ENCODE data around the gene ANAPC4.

ANAPC4 gene

GRCh38 chr4:25345744-25346143 lies 31.3 kb upstream of the ANAPC4 start:
- no peak overlapping the region for H2BK120ac ChIP-seq (ENCODE audit: low read depth, low read length)

GRCh38 chr4:25346913-25347312 lies 30.1 kb upstream of the ANAPC4 start:
- no CpG with 5 or more reads among the region's 3 CpGs for WGBS (ENCODE audit: extremely low coverage, insufficient coverage, low lambda C conversion rate)

More at GRCh38 chr4:25345744-25346143, 31.3 kb upstream of the ANAPC4 start:
- no peaks in the 10 kb centered on the region for H3K79me1 ChIP-seq (ENCODE audit: low read length)
- no peak overlapping the region for H2BK5ac ChIP-seq (ENCODE audit: low read length)
- WGBS (ENCODE audit: extremely low coverage, insufficient coverage, low lambda C conversion rate) = no CpG with 5 or more reads among the region's 5 CpGs
- no peak overlapping the region for H4K5ac ChIP-seq (ENCODE audit: low read length)
- H3K9ac ChIP-seq (ENCODE audit: low read length) = no peak overlapping the region
- DNase-seq = no peak
- no peak overlapping the region for H3K56ac ChIP-seq (ENCODE audit: low read length)
- H3K27me3 ChIP-seq (ENCODE audit: insufficient read depth, low read length, poor library complexity) = no peaks in the 10 kb centered on the region
- H3K36me3 ChIP-seq (ENCODE audit: control insufficient read depth, insufficient read depth, low read length) = no peaks in the 10 kb centered on the region
- H3K4me1 ChIP-seq (ENCODE audit: control insufficient read depth, low read depth, low read length) = no peaks in the 10 kb centered on the region
- H3K4ac ChIP-seq (ENCODE audit: low read depth, low read length) = no peak overlapping the region
- no peak overlapping the region for H2AK5ac ChIP-seq (ENCODE audit: low read length)
- no peak overlapping the region for H3K23ac ChIP-seq (ENCODE audit: low read length)
- H3K4me3 ChIP-seq (ENCODE audit: low read length) = no peak overlapping the region
- no peak overlapping the region for H3K4me2 ChIP-seq (ENCODE audit: low read length)
- no peak overlapping the region for H3K27ac ChIP-seq (ENCODE audit: low read depth, low read length)
- H3K79me2 ChIP-seq (ENCODE audit: control insufficient read depth, insufficient read depth, low read length) = no peaks in the 10 kb centered on the region
- H2BK15ac ChIP-seq (replicated peaks; ENCODE audit: low read depth) = no peak overlapping the region
- no peak overlapping the region for H3K18ac ChIP-seq (ENCODE audit: low read length)
- no peak overlapping the region for H4K8ac ChIP-seq (ENCODE audit: low read depth, low read length)

GRCh38 chr4:25347473-25347872 lies 29.6 kb upstream of the ANAPC4 start:
- Histone ChIP-seq H3K9ac (ENCODE audit: low read length) (no peak overlapping the region), H3K18ac (ENCODE audit: low read length) (no peak overlapping the region), H2BK120ac (ENCODE audit: low read depth, low read length) (no peak overlapping the region), H3K4me3 (ENCODE audit: low read length) (no peak overlapping the region), H3K27ac (ENCODE audit: low read depth, low read length) (peak overlapping the region; percentile 20), H2AK5ac (ENCODE audit: low read length) (no peak overlapping the region), H3K23ac (ENCODE audit: low read length) (no peak overlapping the region), H3K79me2 (ENCODE audit: control insufficient read depth, insufficient read depth, low read length) (no peaks in the 10 kb centered on the region), H3K56ac (ENCODE audit: low read length) (no peak overlapping the region), H4K5ac (ENCODE audit: low read length) (no peak overlapping the region), H4K8ac (ENCODE audit: low read depth, low read length) (no peak overlapping the region), H2BK5ac (ENCODE audit: low read length) (no peak overlapping the region), H3K4me1 (ENCODE audit: control insufficient read depth, low read depth, low read length) (no peaks in the 10 kb centered on the region), H3K79me1 (ENCODE audit: low read length) (no peaks in the 10 kb centered on the region), H3K27me3 (ENCODE audit: insufficient read depth, low read length, poor library complexity) (no peaks in the 10 kb centered on the region), H3K36me3 (ENCODE audit: control insufficient read depth, insufficient read depth, low read length) (no peaks in the 10 kb centered on the region), H2BK15ac (replicated peaks; ENCODE audit: low read depth) (no peak overlapping the region), H3K4me2 (ENCODE audit: low read length) (no peak overlapping the region), H3K4ac (ENCODE audit: low read depth, low read length) (no peak overlapping the region)
- peak; percentile 15 for DNase-seq
- WGBS (ENCODE audit: extremely low coverage, insufficient coverage, low lambda C conversion rate) = no CpG with 5 or more reads among the region's 2 CpGs

More at GRCh38 chr4:25346913-25347312, 30.1 kb upstream of the ANAPC4 start:
- Histone ChIP-seq H3K4me2 (ENCODE audit: low read length) (no peak overlapping the region), H4K8ac (ENCODE audit: low read depth, low read length) (no peak overlapping the region), H3K27ac (ENCODE audit: low read depth, low read length) (no peak overlapping the region), H3K4me3 (ENCODE audit: low read length) (no peak overlapping the region), H2BK5ac (ENCODE audit: low read length) (no peak overlapping the region), H3K79me1 (ENCODE audit: low read length) (no peaks in the 10 kb centered on the region), H3K18ac (ENCODE audit: low read length) (no peak overlapping the region), H3K36me3 (ENCODE audit: control insufficient read depth, insufficient read depth, low read length) (no peaks in the 10 kb centered on the region), H2BK15ac (replicated peaks; ENCODE audit: low read depth) (no peak overlapping the region), H3K9ac (ENCODE audit: low read length) (no peak overlapping the region), H2BK120ac (ENCODE audit: low read depth, low read length) (no peak overlapping the region), H3K4me1 (ENCODE audit: control insufficient read depth, low read depth, low read length) (no peaks in the 10 kb centered on the region), H4K5ac (ENCODE audit: low read length) (no peak overlapping the region), H2AK5ac (ENCODE audit: low read length) (no peak overlapping the region), H3K56ac (ENCODE audit: low read length) (no peak overlapping the region), H3K23ac (ENCODE audit: low read length) (no peak overlapping the region), H3K27me3 (ENCODE audit: insufficient read depth, low read length, poor library complexity) (no peaks in the 10 kb centered on the region), H3K79me2 (ENCODE audit: control insufficient read depth, insufficient read depth, low read length) (no peaks in the 10 kb centered on the region), H3K4ac (ENCODE audit: low read depth, low read length) (no peak overlapping the region)
- no peak for DNase-seq

- peak; percentile 14 for DNase-seq
- no peak overlapping the region for H4K5ac ChIP-seq (ENCODE audit: low read length)
- no peaks in the 10 kb centered on the region for H3K27me3 ChIP-seq (ENCODE audit: insufficient read depth, low read length, poor library complexity)
- H3K56ac ChIP-seq (ENCODE audit: low read length) = no peak overlapping the region
- no peaks in the 10 kb centered on the region for H3K79me2 ChIP-seq (ENCODE audit: control insufficient read depth, insufficient read depth, low read length)
- no peak overlapping the region for H4K8ac ChIP-seq (ENCODE audit: low read depth, low read length)
- H2BK15ac ChIP-seq (replicated peaks; ENCODE audit: low read depth) = no peak overlapping the region
- H3K4me1 ChIP-seq (ENCODE audit: control insufficient read depth, low read depth, low read length) = no peaks in the 10 kb centered on the region
- H2AK5ac ChIP-seq (ENCODE audit: low read length) = no peak overlapping the region
- H2BK5ac ChIP-seq (ENCODE audit: low read length) = no peak overlapping the region
- H3K27ac ChIP-seq (ENCODE audit: low read depth, low read length) = no peak overlapping the region
- no peak overlapping the region for H3K18ac ChIP-seq (ENCODE audit: low read length)
- no peak overlapping the region for H3K9ac ChIP-seq (ENCODE audit: low read length)
- no peaks in the 10 kb centered on the region for H3K36me3 ChIP-seq (ENCODE audit: control insufficient read depth, insufficient read depth, low read length)
- no peak overlapping the region for H3K4ac ChIP-seq (ENCODE audit: low read depth, low read length)
- WGBS (ENCODE audit: extremely low coverage, insufficient coverage, low lambda C conversion rate) = no CpG with 5 or more reads among the region's 2 CpGs
- no peak overlapping the region for H3K4me2 ChIP-seq (ENCODE audit: low read length)
- H3K4me3 ChIP-seq (ENCODE audit: low read length) = no peak overlapping the region
- H3K23ac ChIP-seq (ENCODE audit: low read length) = no peak overlapping the region
- H2BK120ac ChIP-seq (ENCODE audit: low read depth, low read length) = no peak overlapping the region
- no peaks in the 10 kb centered on the region for H3K79me1 ChIP-seq (ENCODE audit: low read length)
Measured at GRCh38 chr4:25347971-25348370, 29.1 kb upstream of the ANAPC4 start.

DNA sequence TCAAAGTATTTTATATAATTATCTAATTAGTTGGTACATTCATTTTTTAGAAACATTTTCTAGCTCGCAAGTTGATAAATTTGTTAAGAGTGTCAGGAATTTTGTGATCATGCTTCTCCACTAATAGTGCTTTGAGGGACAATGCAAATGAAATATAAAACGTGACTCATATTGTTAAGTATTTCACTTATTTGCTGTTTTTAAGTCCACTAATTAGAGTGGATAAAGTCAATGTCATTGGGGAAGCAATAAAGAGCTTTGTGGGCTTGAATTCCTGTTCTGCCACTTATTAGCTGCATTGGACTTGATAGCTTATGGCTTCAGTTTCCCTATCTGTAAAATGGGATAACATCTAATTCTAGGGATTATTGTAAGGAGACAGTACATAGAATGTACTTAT lies 26.5 kb upstream of the ANAPC4 start:
- DNase-seq = peak; percentile 18
- Histone ChIP-seq H3K27ac (ENCODE audit: low read depth, low read length) (no peak overlapping the region), H2AK5ac (ENCODE audit: low read length) (no peak overlapping the region), H3K79me2 (ENCODE audit: control insufficient read depth, insufficient read depth, low read length) (no peaks in the 10 kb centered on the region), H3K4me2 (ENCODE audit: low read length) (no peak overlapping the region), H4K5ac (ENCODE audit: low read length) (no peak overlapping the region), H3K4me1 (ENCODE audit: control insufficient read depth, low read depth, low read length) (no peaks in the 10 kb centered on the region), H4K8ac (ENCODE audit: low read depth, low read length) (no peak overlapping the region), H3K56ac (ENCODE audit: low read length) (no peak overlapping the region), H3K4ac (ENCODE audit: low read depth, low read length) (no peak overlapping the region), H3K9ac (ENCODE audit: low read length) (no peak overlapping the region), H2BK120ac (ENCODE audit: low read depth, low read length) (no peak overlapping the region), H3K36me3 (ENCODE audit: control insufficient read depth, insufficient read depth, low read length) (no peaks in the 10 kb centered on the region), H2BK5ac (ENCODE audit: low read length) (no peak overlapping the region), H3K4me3 (ENCODE audit: low read length) (no peak overlapping the region), H3K79me1 (ENCODE audit: low read length) (no peaks in the 10 kb centered on the region), H3K23ac (ENCODE audit: low read length) (no peak overlapping the region), H3K27me3 (ENCODE audit: insufficient read depth, low read length, poor library complexity) (no peaks in the 10 kb centered on the region), H2BK15ac (replicated peaks; ENCODE audit: low read depth) (no peak overlapping the region), H3K18ac (ENCODE audit: low read length) (no peak overlapping the region)
- WGBS (ENCODE audit: extremely low coverage, insufficient coverage, low lambda C conversion rate) = no CpG with 5 or more reads among the region's 2 CpGs

- H3K4me1 ChIP-seq (ENCODE audit: control insufficient read depth, low read depth, low read length) = no peaks in the 10 kb centered on the region
- no peak overlapping the region for H3K18ac ChIP-seq (ENCODE audit: low read length)
- no peak overlapping the region for H3K27ac ChIP-seq (ENCODE audit: low read depth, low read length)
- H3K79me2 ChIP-seq (ENCODE audit: control insufficient read depth, insufficient read depth, low read length) = no peaks in the 10 kb centered on the region
- H2BK15ac ChIP-seq (replicated peaks; ENCODE audit: low read depth) = no peak overlapping the region
- no peak overlapping the region for H2BK5ac ChIP-seq (ENCODE audit: low read length)
- H3K56ac ChIP-seq (ENCODE audit: low read length) = no peak overlapping the region
- no peak overlapping the region for H4K5ac ChIP-seq (ENCODE audit: low read length)
- H3K36me3 ChIP-seq (ENCODE audit: control insufficient read depth, insufficient read depth, low read length) = no peaks in the 10 kb centered on the region
- H2AK5ac ChIP-seq (ENCODE audit: low read length) = no peak overlapping the region
- H3K4me3 ChIP-seq (ENCODE audit: low read length) = no peak overlapping the region
- no CpG with 5 or more reads among the region's 4 CpGs for WGBS (ENCODE audit: extremely low coverage, insufficient coverage, low lambda C conversion rate)
- H3K4ac ChIP-seq (ENCODE audit: low read depth, low read length) = no peak overlapping the region
- DNase-seq = peak; percentile 84
- no peak overlapping the region for H3K23ac ChIP-seq (ENCODE audit: low read length)
- no peak overlapping the region for H3K4me2 ChIP-seq (ENCODE audit: low read length)
- H4K8ac ChIP-seq (ENCODE audit: low read depth, low read length) = no peak overlapping the region
- H2BK120ac ChIP-seq (ENCODE audit: low read depth, low read length) = no peak overlapping the region
- H3K79me1 ChIP-seq (ENCODE audit: low read length) = no peaks in the 10 kb centered on the region
- no peaks in the 10 kb centered on the region for H3K27me3 ChIP-seq (ENCODE audit: insufficient read depth, low read length, poor library complexity)
- no peak overlapping the region for H3K9ac ChIP-seq (ENCODE audit: low read length)
Measured at GRCh38 chr4:25351777-25352416, 25.2 kb upstream of the ANAPC4 start.

Measured in mesendoderm (in vitro differentiated cells).